Ishikawa (cell line): ENCODE data around the gene SIM2.

Experiments used
- CEBPB ChIP-seq: IDR thresholded peaks from 2 replicates; pipeline ENCODE4 v1.6.1; 2012
- CREB1 ChIP-seq: IDR thresholded peaks from 2 replicates; pipeline ENCODE4 v1.6.1; 2012; ENCODE audit warnings: low read depth
- EGR1 ChIP-seq: IDR thresholded peaks from 2 replicates; pipeline ENCODE4 v1.6.1; 2012
- EP300 ChIP-seq: IDR thresholded peaks from 2 replicates; pipeline ENCODE4 v1.6.1; 2012; ENCODE audit warnings: borderline replicate concordance
- FOXM1 ChIP-seq: IDR thresholded peaks from 2 replicates; pipeline ENCODE4 v1.6.1; 2012; ENCODE audit warnings: low read depth, borderline replicate concordance
- NFIC ChIP-seq: IDR thresholded peaks from 2 replicates; pipeline ENCODE4 v1.6.1; 2012
- RAD21 ChIP-seq: IDR thresholded peaks from 2 replicates; pipeline ENCODE4 v1.6.1; 2012; ENCODE audit warnings: low read depth
- TAF1 ChIP-seq: IDR thresholded peaks from 2 replicates; pipeline ENCODE4 v1.6.1; 2012; ENCODE audit warnings: low read depth, mild to moderate bottlenecking
- TCF12 ChIP-seq: IDR thresholded peaks from 2 replicates; pipeline ENCODE4 v1.6.1; 2012; ENCODE audit warnings: low read depth
- TEAD4 ChIP-seq: IDR thresholded peaks from 2 replicates; pipeline ENCODE4 v1.6.1; 2012
- YY1 ChIP-seq: IDR thresholded peaks from 2 replicates; pipeline ENCODE4 v1.6.1; 2012; ENCODE audit warnings: low read depth
- ZBTB7A ChIP-seq: IDR thresholded peaks from 2 replicates; pipeline ENCODE4 v1.6.1; 2012; ENCODE audit warnings: low read depth
- TF ChIP-seq, protein P1 (sequence below): IDR thresholded peaks from 2 replicates; pipeline ENCODE4 v1.6.1; 2012; ENCODE audit warnings: low read depth, mild to moderate bottlenecking
- TF ChIP-seq, protein P2 (sequence below): IDR thresholded peaks from 2 replicates; pipeline ENCODE4 v1.6.1; 2012
- TF ChIP-seq, protein P3 (sequence below): IDR thresholded peaks from 2 replicates; pipeline ENCODE4 v1.6.1; 2012

The SIM2 gene

DNA sequence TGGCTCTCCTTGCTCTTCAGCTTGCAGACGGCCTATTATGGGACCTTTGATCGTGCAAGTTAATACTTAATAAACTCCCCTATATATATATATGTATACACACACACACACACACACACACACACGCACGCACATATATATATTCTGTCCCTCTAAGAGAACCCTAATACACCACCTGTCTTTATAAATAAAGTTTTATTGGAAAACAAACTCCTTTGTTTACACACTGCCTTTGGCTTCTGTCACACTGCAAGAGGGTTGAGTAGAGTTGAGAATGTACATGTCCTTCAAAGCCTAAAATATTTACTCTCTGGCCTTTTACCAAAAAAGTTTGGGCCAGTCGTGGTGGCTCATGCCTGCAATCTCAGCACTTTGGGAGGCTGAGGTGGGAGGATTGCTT is 26.2 kb upstream of the SIM2 start:
- TF ChIP-seq, protein P1, sequence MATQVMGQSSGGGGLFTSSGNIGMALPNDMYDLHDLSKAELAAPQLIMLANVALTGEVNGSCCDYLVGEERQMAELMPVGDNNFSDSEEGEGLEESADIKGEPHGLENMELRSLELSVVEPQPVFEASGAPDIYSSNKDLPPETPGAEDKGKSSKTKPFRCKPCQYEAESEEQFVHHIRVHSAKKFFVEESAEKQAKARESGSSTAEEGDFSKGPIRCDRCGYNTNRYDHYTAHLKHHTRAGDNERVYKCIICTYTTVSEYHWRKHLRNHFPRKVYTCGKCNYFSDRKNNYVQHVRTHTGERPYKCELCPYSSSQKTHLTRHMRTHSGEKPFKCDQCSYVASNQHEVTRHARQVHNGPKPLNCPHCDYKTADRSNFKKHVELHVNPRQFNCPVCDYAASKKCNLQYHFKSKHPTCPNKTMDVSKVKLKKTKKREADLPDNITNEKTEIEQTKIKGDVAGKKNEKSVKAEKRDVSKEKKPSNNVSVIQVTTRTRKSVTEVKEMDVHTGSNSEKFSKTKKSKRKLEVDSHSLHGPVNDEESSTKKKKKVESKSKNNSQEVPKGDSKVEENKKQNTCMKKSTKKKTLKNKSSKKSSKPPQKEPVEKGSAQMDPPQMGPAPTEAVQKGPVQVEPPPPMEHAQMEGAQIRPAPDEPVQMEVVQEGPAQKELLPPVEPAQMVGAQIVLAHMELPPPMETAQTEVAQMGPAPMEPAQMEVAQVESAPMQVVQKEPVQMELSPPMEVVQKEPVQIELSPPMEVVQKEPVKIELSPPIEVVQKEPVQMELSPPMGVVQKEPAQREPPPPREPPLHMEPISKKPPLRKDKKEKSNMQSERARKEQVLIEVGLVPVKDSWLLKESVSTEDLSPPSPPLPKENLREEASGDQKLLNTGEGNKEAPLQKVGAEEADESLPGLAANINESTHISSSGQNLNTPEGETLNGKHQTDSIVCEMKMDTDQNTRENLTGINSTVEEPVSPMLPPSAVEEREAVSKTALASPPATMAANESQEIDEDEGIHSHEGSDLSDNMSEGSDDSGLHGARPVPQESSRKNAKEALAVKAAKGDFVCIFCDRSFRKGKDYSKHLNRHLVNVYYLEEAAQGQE: no peak
- TF ChIP-seq NFIC: no peak
- no peak for TF ChIP-seq FOXM1
- TF ChIP-seq RAD21: no peak
- no peak for TF ChIP-seq CEBPB
- TF ChIP-seq YY1: no peak
- no peak for TF ChIP-seq ZBTB7A
- TF ChIP-seq EGR1: no peak
- TF ChIP-seq, protein P2, sequence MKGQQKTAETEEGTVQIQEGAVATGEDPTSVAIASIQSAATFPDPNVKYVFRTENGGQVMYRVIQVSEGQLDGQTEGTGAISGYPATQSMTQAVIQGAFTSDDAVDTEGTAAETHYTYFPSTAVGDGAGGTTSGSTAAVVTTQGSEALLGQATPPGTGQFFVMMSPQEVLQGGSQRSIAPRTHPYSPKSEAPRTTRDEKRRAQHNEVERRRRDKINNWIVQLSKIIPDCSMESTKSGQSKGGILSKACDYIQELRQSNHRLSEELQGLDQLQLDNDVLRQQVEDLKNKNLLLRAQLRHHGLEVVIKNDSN: no peak
- TF ChIP-seq TCF12: no peak
- no peak for TF ChIP-seq EP300
- TF ChIP-seq, protein P3, sequence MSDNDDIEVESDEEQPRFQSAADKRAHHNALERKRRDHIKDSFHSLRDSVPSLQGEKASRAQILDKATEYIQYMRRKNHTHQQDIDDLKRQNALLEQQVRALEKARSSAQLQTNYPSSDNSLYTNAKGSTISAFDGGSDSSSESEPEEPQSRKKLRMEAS: no peak
- no peak for TF ChIP-seq TAF1
- no peak for TF ChIP-seq CREB1
- TF ChIP-seq TEAD4: no peak

DNA sequence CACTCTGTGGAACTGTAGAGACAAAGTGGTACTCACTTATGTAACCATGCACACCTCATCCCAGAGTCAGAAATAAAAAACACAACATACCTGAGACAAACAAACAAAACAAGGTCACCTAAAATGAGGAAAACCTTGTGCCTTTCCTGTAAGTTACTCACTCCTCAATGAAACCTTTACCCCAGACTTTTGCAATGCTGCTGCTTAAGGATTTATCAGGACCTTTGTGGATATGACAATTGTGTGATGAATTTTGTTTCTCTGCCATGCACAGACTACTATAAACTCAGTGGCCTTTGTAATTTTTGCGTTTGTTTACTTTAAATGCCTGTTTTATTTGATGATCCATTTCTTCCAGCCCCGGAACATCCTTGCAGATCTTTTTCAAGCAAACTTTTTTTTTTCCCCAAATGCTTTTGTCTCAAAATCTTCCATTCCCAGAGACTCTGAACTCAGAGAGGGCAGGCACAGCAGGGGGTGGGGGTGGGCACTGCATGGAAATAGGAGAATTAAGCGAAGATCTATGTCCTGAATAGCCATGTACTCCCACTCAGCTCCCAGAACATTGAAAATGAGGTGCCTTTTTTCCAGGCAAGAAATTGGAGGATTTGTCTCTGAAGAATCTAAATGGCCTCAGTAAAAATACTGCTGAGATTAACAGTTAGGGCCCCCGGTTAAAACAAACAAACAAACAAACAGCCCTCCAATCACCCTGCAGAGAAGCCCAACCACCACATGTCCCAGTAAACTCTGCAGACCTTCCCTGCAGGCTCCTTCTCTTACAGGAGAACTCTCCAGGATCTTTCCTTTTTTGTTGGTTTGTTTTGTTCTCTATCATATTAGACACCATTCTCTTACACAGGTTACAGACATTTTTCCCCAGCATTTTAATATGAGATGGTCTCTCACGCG is 22.6 kb upstream of the SIM2 start:
- TF ChIP-seq, protein P1: no peak
- TF ChIP-seq EP300 (no peak), ZBTB7A (no peak), CREB1 (no peak), RAD21 (no peak), YY1 (no peak), FOXM1 (no peak), NFIC (no peak), TEAD4 (no peak), TCF12 (no peak), EGR1 (no peak), TAF1 (no peak), CEBPB (no peak)
- TF ChIP-seq, protein P2: no peak
- TF ChIP-seq, protein P3: no peak

DNA sequence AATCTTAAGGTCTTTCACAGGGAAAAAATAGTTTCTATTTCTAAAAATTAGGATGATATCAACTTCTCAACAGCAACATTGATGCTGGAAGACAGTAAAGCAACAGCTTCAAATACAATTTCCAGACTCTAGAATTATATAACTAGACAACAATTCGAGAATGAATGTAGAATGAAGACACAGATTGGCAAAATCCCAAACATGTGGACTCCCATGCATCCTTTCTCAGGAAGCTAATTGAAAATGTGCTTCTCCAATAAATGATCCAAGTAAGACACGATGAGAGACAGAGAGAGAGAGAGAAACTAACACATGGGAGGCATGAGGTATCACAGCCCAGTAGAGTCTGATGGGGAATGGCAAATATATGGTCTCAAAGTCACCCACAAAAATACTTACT is 21.5 kb upstream of the SIM2 start:
- no peak for TF ChIP-seq TCF12
- TF ChIP-seq TAF1: no peak

DNA sequence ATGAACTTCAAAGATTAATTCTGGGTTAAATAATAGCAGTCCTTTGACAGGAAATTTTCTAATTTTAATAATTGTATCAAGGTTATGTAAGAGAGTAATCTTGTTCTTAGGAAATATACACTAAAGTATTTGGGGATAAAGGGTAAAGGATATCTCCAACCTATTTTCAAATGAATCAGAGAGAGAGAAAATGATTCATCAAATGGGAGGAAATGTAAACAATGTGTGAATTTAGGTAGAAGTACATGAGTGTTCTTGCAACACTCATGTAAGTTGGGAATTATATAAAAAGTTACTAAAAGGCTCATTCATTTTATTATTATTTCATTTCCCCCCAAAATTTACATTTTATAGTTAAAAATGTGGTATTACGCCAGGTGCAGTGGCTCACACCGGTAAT is 20.4 kb upstream of the SIM2 start:
- TF ChIP-seq EGR1: no peak
- no peak for TF ChIP-seq CEBPB
- TF ChIP-seq FOXM1: no peak
- no peak for TF ChIP-seq YY1
- no peak for TF ChIP-seq TAF1
- no peak for TF ChIP-seq ZBTB7A
- TF ChIP-seq TCF12: no peak
- TF ChIP-seq NFIC: no peak

DNA sequence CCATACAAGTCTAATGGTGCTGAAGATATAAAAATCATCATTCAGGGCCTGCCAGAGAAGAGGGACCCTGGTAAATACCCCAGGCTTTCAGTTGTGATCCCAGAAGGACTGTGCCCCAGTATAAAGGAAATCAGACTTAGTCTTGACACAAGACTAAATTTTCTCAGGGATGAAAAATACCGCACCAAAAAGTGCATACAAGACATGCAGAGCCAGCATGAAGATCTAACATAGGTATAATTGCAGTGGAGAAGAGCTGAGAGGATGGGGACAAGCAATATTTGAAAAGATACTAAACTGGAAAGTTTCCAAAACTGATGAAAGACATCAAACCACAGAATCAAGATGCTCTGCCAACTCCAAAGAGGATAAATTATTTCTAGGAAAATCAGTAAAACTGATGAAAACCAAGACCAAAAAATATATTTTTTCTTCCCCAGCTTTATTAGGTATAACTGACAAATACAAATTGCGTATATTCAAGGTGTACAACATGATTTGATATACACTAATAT is 17.7 kb upstream of the SIM2 start:
- TF ChIP-seq EP300 (no peak), NFIC (no peak), CREB1 (no peak), TAF1 (no peak), TCF12 (no peak), RAD21 (no peak), YY1 (no peak), FOXM1 (no peak), EGR1 (no peak), CEBPB (no peak), TEAD4 (no peak), ZBTB7A (no peak)
- TF ChIP-seq, protein P3: no peak
- TF ChIP-seq, protein P2: no peak
- TF ChIP-seq, protein P1: no peak
